Measurements from ENCODE around the gene PIK3R1. TPM values are rescaled to one million over a fixed set of nuclear protein-coding genes. Genes with fewer than 3 reads are reported as not detected.

Gene PIK3R1
- total and polyA plus RNA-seq, 8 donors: 9.2 to 280 (median 52.3) TPM

DNA sequence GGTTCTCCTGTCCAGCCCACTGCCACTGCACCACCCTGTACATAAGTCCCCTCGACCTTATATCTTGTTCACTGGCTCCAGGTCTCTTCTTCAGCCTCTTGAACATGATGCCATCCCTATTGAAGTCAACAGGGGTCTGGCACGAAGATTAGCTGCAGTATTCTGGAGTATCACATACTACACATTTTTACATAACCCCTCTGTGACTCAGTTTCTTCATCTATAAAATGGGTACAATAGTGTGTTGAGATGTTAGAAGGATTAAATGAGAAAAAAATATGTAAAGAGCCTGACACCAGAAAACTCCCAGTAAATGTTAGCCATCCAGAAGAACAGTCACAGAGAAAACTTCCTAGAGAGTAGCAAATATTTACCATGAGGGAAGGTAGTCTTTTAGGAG, 98.9 kb downstream of the PIK3R1 start:
- intact Hi-C loops (cut with DNase I; ENCODE audit: low total_unique reads): no loop called here
- Histone ChIP-seq H3K36me3 (no peaks in the 10 kb centered on the region), H3K4me1 (peaks cover 0 to 5% (median 0%) of the 10 kb centered on the region in 4 donors), H3K9me3 (no peaks in the 10 kb centered on the region), H3K4me3 (no peak overlapping the region), H3K27ac (no peak overlapping the region), H3K27me3 (no peaks in the 10 kb centered on the region)
- WGBS, 5 donors: 89 to 96% (median 92%) methylated on average over 2 of the region's 2 CpGs
- DNase-seq: no peak
- TF ChIP-seq POLR2AphosphoS5 (IDR thresholded peaks at IDR 0.05): no peak
- TF ChIP-seq CTCF (IDR thresholded peaks at IDR 0.05): no peak
- no peak for TF ChIP-seq EP300 (IDR thresholded peaks at IDR 0.05)
- no peak for TF ChIP-seq POLR2A (IDR thresholded peaks at IDR 0.05)

- Histone ChIP-seq H3K4me3 (no peak overlapping the region), H3K27me3 (no peaks in the 10 kb centered on the region), H3K4me1 (peaks cover 0 to 17% (median 7%) of the 10 kb centered on the region in 4 donors), H3K9me3 (no peaks in the 10 kb centered on the region), H3K27ac (no peak overlapping the region), H3K36me3 (no peaks in the 10 kb centered on the region)
- no peak for DNase-seq
- TF ChIP-seq EP300 (IDR thresholded peaks at IDR 0.05) (no peak), POLR2A (IDR thresholded peaks at IDR 0.05) (no peak), POLR2AphosphoS5 (IDR thresholded peaks at IDR 0.05) (no peak), CTCF (IDR thresholded peaks at IDR 0.05) (no peak)
- 53 to 89% (median 64%) methylated on average over 3 to 6 of the region's 6 CpGs for WGBS, 5 donors
- intact Hi-C loops (cut with DNase I; ENCODE audit: low total_unique reads): no loop called here
Measured at GRCh38 chr5:68315679-68316271, 100.2 kb downstream of the PIK3R1 start.

DNA sequence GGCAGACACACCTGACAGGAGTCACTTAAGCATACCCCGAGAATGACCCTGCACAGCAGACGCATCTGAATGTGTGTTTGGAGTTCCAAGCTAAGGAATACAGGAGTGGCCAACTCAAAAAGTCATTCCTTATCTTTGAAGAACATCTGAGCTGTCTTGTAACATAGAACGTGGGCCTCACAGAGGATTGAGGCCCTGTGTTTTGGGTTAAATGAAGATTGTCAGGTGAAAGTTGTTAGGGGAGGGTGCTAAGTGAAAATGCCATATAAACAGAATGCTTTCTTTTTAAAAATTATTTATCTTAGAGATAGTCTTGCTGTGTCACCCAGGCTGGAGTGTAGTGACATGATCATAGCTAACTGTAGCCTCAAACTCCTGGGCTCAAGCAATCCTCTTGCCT, 100.9 kb downstream of the PIK3R1 start:
- DNase-seq: no peak
- Histone ChIP-seq H3K27me3 (no peaks in the 10 kb centered on the region), H3K27ac (no peak overlapping the region), H3K36me3 (no peaks in the 10 kb centered on the region), H3K4me3 (no peak overlapping the region), H3K9me3 (no peaks in the 10 kb centered on the region), H3K4me1 (peaks cover 0 to 17% (median 7%) of the 10 kb centered on the region in 4 donors)
- WGBS, 5 donors: 87 to 96% (median 93%) methylated on average over 3 of the region's 3 CpGs
- intact Hi-C loops (cut with DNase I; ENCODE audit: low total_unique reads): no loop called here
- no peak for TF ChIP-seq POLR2AphosphoS5 (IDR thresholded peaks at IDR 0.05)
- no peak for TF ChIP-seq CTCF (IDR thresholded peaks at IDR 0.05)
- TF ChIP-seq POLR2A (IDR thresholded peaks at IDR 0.05): no peak
- no peak for TF ChIP-seq EP300 (IDR thresholded peaks at IDR 0.05)

GRCh38 chr5:68317646-68318045, 102.1 kb downstream of the PIK3R1 start:
- no peak overlapping the region for H3K4me3 ChIP-seq
- no peak for TF ChIP-seq POLR2AphosphoS5 (IDR thresholded peaks at IDR 0.05)
- TF ChIP-seq EP300 (IDR thresholded peaks at IDR 0.05): no peak
- TF ChIP-seq CTCF (IDR thresholded peaks at IDR 0.05): no peak
- no peak for TF ChIP-seq POLR2A (IDR thresholded peaks at IDR 0.05)
- no peak overlapping the region for H3K27ac ChIP-seq
- intact Hi-C loops (cut with DNase I; ENCODE audit: low total_unique reads): no loop called here
- DNase-seq: no peak
- 37 to 74% (median 46%) methylated on average over 5 of the region's 5 CpGs for WGBS, 5 donors
- H3K9me3 ChIP-seq: no peaks in the 10 kb centered on the region
- H3K27me3 ChIP-seq: no peaks in the 10 kb centered on the region
- H3K36me3 ChIP-seq: no peaks in the 10 kb centered on the region
- H3K4me1 ChIP-seq: peaks cover 0 to 17% (median 7%) of the 10 kb centered on the region in 4 donors

Measured in stomach (tissue), 9 donors.